HepG2 (cell line): ENCODE data around the gene SLC39A2. TPM values are rescaled to one million over a fixed set of nuclear protein-coding genes. Genes with fewer than 3 reads are reported as not detected.
"Not testable (repeated sequence)": the region's sequence is repeated elsewhere in the genome, so short reads cannot be mapped to it uniquely, and the experiment has no call there.

Source experiments
- ATAC-seq: fragments of 200-7000 bp; cut with Tn5 transposase; 3 replicates; pipeline ENCODE4 v1.9.1; 2020; ENCODE audit warnings: mild to moderate bottlenecking, moderate library complexity
- BruUV-seq: library from RNA; stranded (reverse); fragments of 400-500 nt; replicated peaks from 2 replicates; lab custom pipeline; 2021; lab: Mats Ljungman, UMichigan
- CTCF ChIA-PET: fragments of 300-600 bp; formaldehyde crosslinking; extraction: SDS; loops from one replicate; lab custom pipeline; 2021; ENCODE audit warnings: low total read pairs, inconsistent platforms, low intra/inter-chr PET ratio; lab: Yijun Ruan, JAX
- POLR2A ChIA-PET: fragments of 350-600 bp; sonication (Branson Sonifier 250); formaldehyde crosslinking; loops from one replicate; lab custom pipeline; 2020; ENCODE audit warnings: antibody characterized with exemption, inconsistent platforms; lab: Yijun Ruan, JAX
- DNase-seq: peaks from one replicate; pipeline ENCODE4 v3.0.0-alpha.2; 2015; ENCODE audit warnings: low spot score
- FAIRE-seq: peaks from 3 replicates; lab custom pipeline; 2011; peaks lifted over from hg19 to GRCh38; lab: Jason Lieb, UNC
- H2AFZ ChIP-seq: one replicate; pipeline ENCODE4 v1.6.1; 2011; ENCODE audit warnings: low read length, inconsistent platforms
- H3K27ac ChIP-seq: fragments of 300-600 bp; 3 replicates; pipeline ENCODE4 v1.8.0; 2011; ENCODE audit warnings: mixed run types, mild to moderate bottlenecking, mixed read lengths, low read length, inconsistent platforms; ENCODE audit not compliant: insufficient read depth; ENCODE audit errors: extremely low read length
- H3K27me3 ChIP-seq, 2 experiments: fragments of 200-600 bp in 1 of 2; 2 replicates in 1 of 2; 3 replicates in 1 of 2; pipeline versions ENCODE4 v1.6.0 to v1.8.0; 2011; ENCODE audit warnings: low read length in 2 of 2, mild to moderate bottlenecking in 2 of 2, moderate library complexity in 2 of 2, inconsistent platforms in 1 of 2; ENCODE audit not compliant: insufficient read depth in 2 of 2, control insufficient read depth in 1 of 2
- H3K36me3 ChIP-seq, 2 experiments: fragments of 200-600 bp in 1 of 2; replicated peaks in 1 of 2; 2 replicates in 1 of 2; 3 replicates in 1 of 2; pipeline versions ENCODE4 v1.5.1 to v1.8.0; 2011; ENCODE audit warnings: low read length in 2 of 2, inconsistent platforms in 1 of 2; ENCODE audit not compliant: insufficient read depth in 2 of 2, control insufficient read depth in 1 of 2
- H3K4me1 ChIP-seq: 2 replicates; pipeline ENCODE4 v1.5.1; 2012; ENCODE audit warnings: low read length, inconsistent platforms; ENCODE audit not compliant: insufficient read depth
- H3K4me2 ChIP-seq: 2 replicates; pipeline ENCODE4 v1.6.0; 2011; ENCODE audit warnings: low read depth, low read length, inconsistent platforms
- H3K4me3 ChIP-seq, 3 experiments: fragments of 200-600 bp in 1 of 3; sonication (generic), shearing (Covaris generic) in 1 of 3; replicated peaks in 1 of 3; 2 replicates each; pipeline ENCODE4 v1.5.1; 2011 to 2016; ENCODE audit warnings: low read length in 3 of 3, inconsistent platforms in 2 of 3, low read depth in 2 of 3, mild to moderate bottlenecking in 2 of 3, control low read depth in 1 of 3, mixed read lengths in 1 of 3; ENCODE audit not compliant: insufficient read depth in 1 of 3
- H3K79me2 ChIP-seq: one replicate; pipeline ENCODE4 v1.6.1; 2011; ENCODE audit warnings: low read length, inconsistent platforms; ENCODE audit not compliant: insufficient read depth
- H3K9ac ChIP-seq: 2 replicates; pipeline ENCODE4 v1.6.0; 2011; ENCODE audit warnings: mild to moderate bottlenecking, low read depth, low read length, inconsistent platforms; ENCODE audit not compliant: insufficient read depth
- H3K9me3 ChIP-seq: 2 replicates; pipeline ENCODE4 v1.5.1; 2012; ENCODE audit warnings: mild to moderate bottlenecking, low read length
- H4K20me1 ChIP-seq: 2 replicates; pipeline ENCODE4 v1.6.0; 2011; ENCODE audit warnings: inconsistent platforms, mild to moderate bottlenecking, low read length, moderate library complexity; ENCODE audit not compliant: insufficient read depth
- NONO ChIP-seq, 2 experiments: fragments of 450-650 bp in 1 of 2; sonication (generic) in 1 of 2; formaldehyde crosslinking in 1 of 2; IDR thresholded peaks in 1 of 2; conservative IDR thresholded peaks in 1 of 2; 2 replicates each; pipeline versions ENCODE4 v1.6.1 to v1.8.0; 2017 to 2022; ENCODE audit warnings: mild to moderate bottlenecking in 1 of 2, missing genetic modification reagents in 1 of 2, moderate library complexity in 1 of 2
- PLRG1 ChIP-seq: fragments of 450-650 bp; conservative IDR thresholded peaks from 2 replicates; pipeline ENCODE4 v1.6.1; 2016
- SMAD3 ChIP-seq: sonication (generic); formaldehyde crosslinking; IDR thresholded peaks from 2 replicates; pipeline ENCODE4 v1.4.0; 2020; ENCODE audit warnings: missing genetic modification reagents
- ZNF205 ChIP-seq: IDR thresholded peaks from 2 replicates; pipeline ENCODE4 v1.6.1; 2018; ENCODE audit warnings: missing biosample characterization, missing genetic modification reagents
- ZNF75D ChIP-seq: sonication (generic); formaldehyde crosslinking; IDR thresholded peaks from 2 replicates; pipeline ENCODE4 v1.8.1; 2023; ENCODE audit warnings: missing genetic modification reagents, mild to moderate bottlenecking, borderline replicate concordance
- WGBS: methylation state at CpG from one replicate; pipeline ENCODE4 v1.1.6; 2017; ENCODE audit warnings: low lambda C conversion rate; 5-methylcytosine and 5-hydroxymethylcytosine counted together
- in situ Hi-C: cut with HindIII; loops from 2 replicates; pipeline ENCODE4 v1.10.0; 2017; ENCODE audit warnings: low pct_unique_long_range_greater_than_20kb; ENCODE audit not compliant: extremely low pct_ligation_motif_present
- intact Hi-C: fragments of 100-400 bp; cut with micrococcal nuclease; formaldehyde crosslinking; loops from one replicate; pipeline ENCODE4 v1.10.0; 2022; ENCODE audit not compliant: unreplicated experiment
- polyA plus RNA-seq, 8 experiments: library from polyadenylated mRNA; depleted of rRNA in 3 of 8; stranded (reverse) in 7 of 8; unstranded in 1 of 8; fragments of >200 nt; fragmentation: Illumina TruSeq in 4 of 8; extraction: Trizol in 4 of 8; gene quantifications; 2 replicates each; pipeline versions ENCODE4 v1.2.1 to v1.2.3, GENCODE V29; 2011 to 2016; ENCODE audit warnings: low read depth in 4 of 8, missing spikeins in 1 of 8, mixed read lengths in 1 of 8; ENCODE audit not compliant: insufficient read depth in 1 of 8
- total RNA-seq, 5 experiments: library from RNA; depleted of rRNA; stranded (reverse); fragments of >200 nt; fragmentation: Illumina TruSeq; extraction: Trizol; gene quantifications; 2 replicates each; pipeline ENCODE4 v1.2.3, GENCODE V29; 2016; ENCODE audit warnings: low read depth in 1 of 5
- TF ChIP-seq, protein P1 (sequence below): sonication (generic); formaldehyde crosslinking; IDR thresholded peaks from 2 replicates; pipeline ENCODE4 v1.4.0; 2020; ENCODE audit warnings: missing genetic modification reagents

Gene SLC39A2
- total and polyA plus RNA-seq, 2 of the 13 experiments (the other 11 are each of a cell fraction or from before 2014, with no cell fraction given) = 0.08 to 0.11 TPM

DNA sequence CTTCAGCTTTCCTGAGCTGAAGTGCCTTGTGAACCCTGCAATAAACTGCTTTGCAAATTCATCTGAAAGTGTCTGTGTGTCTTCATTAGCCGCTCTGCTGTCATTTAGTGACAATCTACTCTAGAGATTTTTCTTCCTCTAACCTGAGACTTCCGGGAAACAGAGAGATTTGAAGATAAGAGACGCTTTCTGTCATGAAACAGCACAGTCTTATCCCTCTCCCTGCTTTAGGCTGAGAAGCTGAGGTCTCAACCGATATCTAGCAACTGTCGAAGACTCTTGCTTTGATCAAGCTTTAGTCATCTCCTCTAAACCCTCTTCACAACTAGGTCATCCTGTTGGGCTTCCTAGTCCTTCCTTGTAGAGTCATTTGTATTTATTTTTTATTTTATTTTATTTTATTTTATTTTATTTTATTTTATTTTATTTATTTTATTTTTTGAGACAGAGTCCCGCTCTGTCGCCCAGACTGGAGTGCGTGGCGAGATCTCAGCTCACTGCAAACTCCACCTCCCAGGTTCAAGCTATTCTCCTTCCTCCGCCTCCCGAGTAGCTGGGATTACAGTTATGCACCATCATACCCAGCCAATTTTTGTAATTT is 42.6 kb upstream of the SLC39A2 start:
- in situ Hi-C loops = no loop called here
- Histone ChIP-seq H3K27me3 (no peaks in the 10 kb centered on the region), H3K4me1 (peaks cover 34% of the 10 kb centered on the region), H3K79me2 (no peaks in the 10 kb centered on the region), H3K9ac (no peak overlapping the region), H3K9me3 (peaks cover 4% of the 10 kb centered on the region; the same call in 1 of the 2 replicates), H2AFZ (no peak overlapping the region), H3K36me3 (no peaks in the 10 kb centered on the region), H3K4me2 (no peak overlapping the region), H4K20me1 (no peaks in the 10 kb centered on the region), H3K27ac (no peak overlapping the region), H3K4me3 (no peak overlapping the region)
- FAIRE-seq (no peak), DNase-seq (no peak), ATAC-seq (no peak)
- ChIA-PET POLR2A (no interaction called here), CTCF (no interaction called here)
- BruUV-seq = no TSS peak
- no peak for TF ChIP-seq ZNF75D (CRISPR knock-in tag)
- TF ChIP-seq NONO (IDR thresholded peaks at IDR 0.05) = no peak
- no peak for TF ChIP-seq NONO (CRISPR knock-in tag; conservative IDR thresholded peaks at IDR 0.05)
- TF ChIP-seq ZNF205 (CRISPR knock-in tag) = no peak
- TF ChIP-seq, protein P1, sequence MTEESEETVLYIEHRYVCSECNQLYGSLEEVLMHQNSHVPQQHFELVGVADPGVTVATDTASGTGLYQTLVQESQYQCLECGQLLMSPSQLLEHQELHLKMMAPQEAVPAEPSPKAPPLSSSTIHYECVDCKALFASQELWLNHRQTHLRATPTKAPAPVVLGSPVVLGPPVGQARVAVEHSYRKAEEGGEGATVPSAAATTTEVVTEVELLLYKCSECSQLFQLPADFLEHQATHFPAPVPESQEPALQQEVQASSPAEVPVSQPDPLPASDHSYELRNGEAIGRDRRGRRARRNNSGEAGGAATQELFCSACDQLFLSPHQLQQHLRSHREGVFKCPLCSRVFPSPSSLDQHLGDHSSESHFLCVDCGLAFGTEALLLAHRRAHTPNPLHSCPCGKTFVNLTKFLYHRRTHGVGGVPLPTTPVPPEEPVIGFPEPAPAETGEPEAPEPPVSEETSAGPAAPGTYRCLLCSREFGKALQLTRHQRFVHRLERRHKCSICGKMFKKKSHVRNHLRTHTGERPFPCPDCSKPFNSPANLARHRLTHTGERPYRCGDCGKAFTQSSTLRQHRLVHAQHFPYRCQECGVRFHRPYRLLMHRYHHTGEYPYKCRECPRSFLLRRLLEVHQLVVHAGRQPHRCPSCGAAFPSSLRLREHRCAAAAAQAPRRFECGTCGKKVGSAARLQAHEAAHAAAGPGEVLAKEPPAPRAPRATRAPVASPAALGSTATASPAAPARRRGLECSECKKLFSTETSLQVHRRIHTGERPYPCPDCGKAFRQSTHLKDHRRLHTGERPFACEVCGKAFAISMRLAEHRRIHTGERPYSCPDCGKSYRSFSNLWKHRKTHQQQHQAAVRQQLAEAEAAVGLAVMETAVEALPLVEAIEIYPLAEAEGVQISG (CRISPR knock-in tag) = no peak
- no peak for TF ChIP-seq SMAD3 (CRISPR knock-in tag)
- no peak for TF ChIP-seq PLRG1
- intact Hi-C loops = no loop called here
- 67% methylated on average over 11 of the region's 11 CpGs for WGBS

DNA sequence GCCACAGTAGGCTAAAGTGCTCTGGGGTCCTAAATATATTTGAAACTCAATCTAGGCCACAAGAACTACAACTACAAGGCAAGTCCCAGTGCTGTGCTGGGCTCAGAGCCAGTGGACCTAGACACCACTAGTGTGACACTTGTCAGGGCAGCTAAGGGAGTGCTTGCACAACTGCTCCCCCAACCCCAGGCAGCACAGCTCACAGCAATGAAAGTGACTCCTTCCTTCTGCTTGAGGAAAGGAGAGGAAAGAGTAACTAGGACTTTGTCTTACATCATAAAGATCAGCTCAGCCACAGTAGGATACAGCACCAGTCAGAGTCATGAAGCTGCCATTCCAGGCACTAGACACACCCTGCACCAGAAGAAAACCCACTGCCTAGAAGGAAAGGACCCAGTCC is 40.1 kb upstream of the SLC39A2 start:
- H3K27me3 ChIP-seq, DNase-seq, BruUV-seq, H3K4me3 ChIP-seq, H4K20me1 ChIP-seq, in situ Hi-C loops, H3K36me3 ChIP-seq, H2AFZ ChIP-seq, CTCF ChIA-PET, H3K9me3 ChIP-seq, intact Hi-C loops, ATAC-seq, H3K9ac ChIP-seq, FAIRE-seq, H3K79me2 ChIP-seq, H3K4me2 ChIP-seq, H3K27ac ChIP-seq, POLR2A ChIA-PET: not testable (repeated sequence)
- H3K4me1 ChIP-seq = peaks cover 29% of the 10 kb centered on the region
